Stimulated activated CD4-positive, alpha-beta T cell treated with anti-CD3 and anti-CD28 coated beads, Interleukin-15, amount 100 ng/mL, for 24 hours (primary cell): ENCODE results near the gene PABPC1L.
"Not testable (repeated sequence)": the region's sequence is repeated elsewhere in the genome, so short reads cannot be mapped to it uniquely, and the experiment has no call there.

Source experiments
- DNase-seq: peaks from one replicate; pipeline ENCODE4 v3.0.0-alpha.2; 2020

The PABPC1L gene

GRCh38 chr20:44909872-44910689 is at the start of gene PABPC1L:
TSS of gene PABPC1L (plus strand) at chr20:44910060. CDS start at chr20:44910144, 84 bp downstream.
- peak; percentile 88 for DNase-seq

- no peak for DNase-seq
Observed at GRCh38 chr20:44861531-44862006, 48.3 kb upstream of the PABPC1L start.

GRCh38 chr20:44862286-44862685 is 47.6 kb upstream of the PABPC1L start:
- no peak for DNase-seq

- DNase-seq, result not testable (repeated sequence)
Observed at GRCh38 chr20:44863365-44864084, 46.3 kb upstream of the PABPC1L start.

- DNase-seq, result not testable (repeated sequence)
Observed at GRCh38 chr20:44864493-44864892, 45.4 kb upstream of the PABPC1L start.

- DNase-seq, result no peak
Observed at GRCh38 chr20:44866703-44867335, 43.0 kb upstream of the PABPC1L start.

GRCh38 chr20:44869471-44869870 is 40.4 kb upstream of the PABPC1L start:
- DNase-seq, result no peak

- not testable (repeated sequence) for DNase-seq
Observed at GRCh38 chr20:44882360-44882759, 27.5 kb upstream of the PABPC1L start.

- DNase-seq, result no peak
Observed at GRCh38 chr20:44883214-44883902, 26.5 kb upstream of the PABPC1L start.

GRCh38 chr20:44884907-44885391 is 24.9 kb upstream of the PABPC1L start:
- no peak for DNase-seq

- DNase-seq, result peak; percentile 99
Observed at GRCh38 chr20:44885392-44886265, 24.2 kb upstream of the PABPC1L start, which contains the start of gene YWHAB. TSS of gene YWHAB (plus strand) at chr20:44885705. CDS start at chr20:44901534, 15,829 bp downstream.

GRCh38 chr20:44886266-44886651 is 23.6 kb upstream of the PABPC1L start:
- no peak for DNase-seq

- no peak for DNase-seq
Observed at GRCh38 chr20:44886828-44887227, 23.0 kb upstream of the PABPC1L start.

- no peak for DNase-seq
Observed at GRCh38 chr20:44887466-44887865, 22.4 kb upstream of the PABPC1L start.

- no peak for DNase-seq
Observed at GRCh38 chr20:44888226-44889103, 21.4 kb upstream of the PABPC1L start.

- no peak for DNase-seq
Observed at GRCh38 chr20:44891826-44892225, 18.0 kb upstream of the PABPC1L start.

- no peak for DNase-seq
Observed at GRCh38 chr20:44894959-44895358, 14.9 kb upstream of the PABPC1L start.

- DNase-seq, result no peak
Observed at GRCh38 chr20:44896583-44896982, 13.3 kb upstream of the PABPC1L start.

- DNase-seq, result no peak
Observed at GRCh38 chr20:44897133-44897532, 12.7 kb upstream of the PABPC1L start.

- no peak for DNase-seq
Observed at GRCh38 chr20:44900231-44900854, 9.5 kb upstream of the PABPC1L start.
